Measurements from ENCODE around the gene CDH23. TPM values are rescaled to one million over a fixed set of nuclear protein-coding genes. Genes with fewer than 3 reads are reported as not detected.

CDH23 gene
- total RNA-seq, 2 donors from 2014 or later = 3.9 to 74.8 TPM

GRCh38 chr10:71741029-71741428, 344.3 kb downstream of the CDH23 start:
- DNase-seq (ENCODE audit: low spot score) = no peak
- no peaks in the 10 kb centered on the region for H3K9me3 ChIP-seq
- peaks cover 6% of the 10 kb centered on the region for H3K4me1 ChIP-seq (replicated peaks)
- WGBS = 65% methylated on average over 4 of the region's 4 CpGs
- intact Hi-C loops (cut with DNase I) = no loop called here
- no peak overlapping the region for H3K4me3 ChIP-seq
- H3K36me3 ChIP-seq = no peaks in the 10 kb centered on the region
- no peaks in the 10 kb centered on the region for H3K27me3 ChIP-seq (replicated peaks; ENCODE audit: insufficient read depth)
- TF ChIP-seq POLR2A (IDR thresholded peaks at IDR 0.05) (no peak), POLR2AphosphoS5 (IDR thresholded peaks at IDR 0.05) (no peak), CTCF (IDR thresholded peaks at IDR 0.05) (no peak)
- H3K27ac ChIP-seq = no peak overlapping the region

GRCh38 chr10:71741671-71742070, 345.0 kb downstream of the CDH23 start:
- H3K27me3 ChIP-seq (replicated peaks; ENCODE audit: insufficient read depth) = no peaks in the 10 kb centered on the region
- WGBS = 97% methylated on average over 20 of the region's 20 CpGs
- H3K4me3 ChIP-seq = no peak overlapping the region
- no peaks in the 10 kb centered on the region for H3K9me3 ChIP-seq
- no peaks in the 10 kb centered on the region for H3K36me3 ChIP-seq
- DNase-seq (ENCODE audit: low spot score) = no peak
- H3K4me1 ChIP-seq (replicated peaks) = peaks cover 6% of the 10 kb centered on the region
- TF ChIP-seq POLR2A (IDR thresholded peaks at IDR 0.05) (no peak), POLR2AphosphoS5 (IDR thresholded peaks at IDR 0.05) (no peak), CTCF (IDR thresholded peaks at IDR 0.05) (no peak)
- no peak overlapping the region for H3K27ac ChIP-seq
- intact Hi-C loops (cut with DNase I) = no loop called here

GRCh38 chr10:71742301-71743088, 345.8 kb downstream of the CDH23 start:
- no peaks in the 10 kb centered on the region for H3K27me3 ChIP-seq (replicated peaks; ENCODE audit: insufficient read depth)
- H3K9me3 ChIP-seq = no peaks in the 10 kb centered on the region
- no peak for DNase-seq (ENCODE audit: low spot score)
- TF ChIP-seq POLR2AphosphoS5 (IDR thresholded peaks at IDR 0.05) = no peak
- TF ChIP-seq CTCF (IDR thresholded peaks at IDR 0.05) = no peak
- TF ChIP-seq POLR2A (IDR thresholded peaks at IDR 0.05) = no peak
- no peak overlapping the region for H3K4me3 ChIP-seq
- no peak overlapping the region for H3K27ac ChIP-seq
- intact Hi-C loops (cut with DNase I) = no loop called here
- WGBS = 82% methylated on average over 10 of the region's 10 CpGs
- peaks cover 4% of the 10 kb centered on the region for H3K4me1 ChIP-seq (replicated peaks)
- H3K36me3 ChIP-seq = no peaks in the 10 kb centered on the region

- intact Hi-C loops (cut with DNase I) = no loop called here
- Histone ChIP-seq H3K27ac (no peak overlapping the region), H3K4me3 (no peak overlapping the region), H3K4me1 (replicated peaks) (no peaks in the 10 kb centered on the region), H3K36me3 (no peaks in the 10 kb centered on the region), H3K9me3 (no peaks in the 10 kb centered on the region), H3K27me3 (replicated peaks; ENCODE audit: insufficient read depth) (no peaks in the 10 kb centered on the region)
- no peak for DNase-seq (ENCODE audit: low spot score)
- WGBS = 87% methylated on average over 4 of the region's 4 CpGs
- TF ChIP-seq CTCF (IDR thresholded peaks at IDR 0.05) (no peak), POLR2A (IDR thresholded peaks at IDR 0.05) (no peak), POLR2AphosphoS5 (IDR thresholded peaks at IDR 0.05) (no peak)
Measured at GRCh38 chr10:71743089-71743838, 346.5 kb downstream of the CDH23 start.
